Kidney (tissue), 14 donors: ENCODE results near the gene ZMYND19. TPM values are rescaled to one million over a fixed set of nuclear protein-coding genes. Genes with fewer than 3 reads are reported as not detected.
"Not testable (repeated sequence)": the region's sequence is repeated elsewhere in the genome, so short reads cannot be mapped to it uniquely, and the experiment has no call there.

Experiments used
- DNase-seq, 5 donors: peaks; one replicate each; pipeline ENCODE4 v3.0.0-alpha.2; 2013 to 2020
- FAIRE-seq: peaks from 2 replicates; lab custom pipeline; 2012; peaks lifted over from hg19 to GRCh38; lab: Jason Lieb, UNC
- H3K27ac ChIP-seq, 2 donors: one replicate each; pipeline ENCODE4 v1.7.0; 2013; ENCODE audit warnings: low read depth in 2 of 2, low read length in 2 of 2, inconsistent platforms in 1 of 2
- H3K27me3 ChIP-seq: one replicate; pipeline ENCODE4 v1.7.1; 2013; ENCODE audit warnings: low read length, inconsistent platforms; ENCODE audit not compliant: control insufficient read depth, insufficient read depth
- H3K36me3 ChIP-seq, 3 donors: one replicate each; pipeline versions ENCODE4 v1.7.0 to v1.7.1; 2013; ENCODE audit warnings: low read length in 3 of 3, control low read depth in 1 of 3, inconsistent platforms in 1 of 3; ENCODE audit not compliant: insufficient read depth in 3 of 3, control insufficient read depth in 2 of 3
- H3K4me1 ChIP-seq, 3 donors: one replicate each; pipeline versions ENCODE4 v1.7.0 to v1.7.1; 2013; ENCODE audit warnings: low read length in 3 of 3, inconsistent platforms in 1 of 3, low read depth in 1 of 3; ENCODE audit not compliant: control insufficient read depth in 2 of 3, insufficient read depth in 2 of 3
- H3K4me3 ChIP-seq, 3 donors: one replicate each; pipeline versions ENCODE4 v1.7.0 to v1.8.1; 2013; ENCODE audit warnings: low read length in 3 of 3, control low read depth in 1 of 3, inconsistent platforms in 1 of 3
- H3K9ac ChIP-seq, 3 donors: one replicate each; pipeline versions ENCODE4 v1.7.0 to v1.7.1; 2013; ENCODE audit warnings: low read length in 3 of 3, control low read depth in 1 of 3, inconsistent platforms in 1 of 3
- H3K9me3 ChIP-seq, 3 donors: one replicate each; pipeline versions ENCODE4 v1.7.0 to v1.7.1; 2013; ENCODE audit warnings: low read length in 3 of 3, control low read depth in 1 of 3, inconsistent platforms in 1 of 3; ENCODE audit not compliant: control insufficient read depth in 2 of 3, insufficient read depth in 1 of 3
- intact Hi-C: fragments of 100-400 bp; cut with DNase I; formaldehyde crosslinking; loops from one replicate; pipeline ENCODE4 v1.11.1; 2022
- polyA plus RNA-seq: library from polyadenylated mRNA; stranded (reverse); fragments of 350-450 nt; fragmentation: Illumina TruSeq; extraction: RNeasy Lipid Tissue Mini Kit (QIAGEN cat#74804); gene quantifications from one replicate; pipeline ENCODE4 v1.2.3, GENCODE V29; 2014; ENCODE audit warnings: low read depth, low replicate concordance; ENCODE audit not compliant: insufficient read depth
- total RNA-seq: library from RNA; stranded (reverse); fragmentation: NEBNext Ultra II Directional; extraction: Animal tissue kit (Norgen Biotek cat#: 25700); gene quantifications from one replicate; pipeline ENCODE4 v1.2.1, GENCODE V29; 2021
- TF ChIP-seq, protein P1 (sequence below): IDR thresholded peaks from 3 replicates; pipeline ENCODE4 v1.5.1; 2012; ENCODE audit warnings: mild to moderate bottlenecking, moderate library complexity, borderline replicate concordance; ENCODE audit not compliant: insufficient read depth; ENCODE audit errors: extremely low read depth
- donor health status: control.
- donor health status: control.
- donor health status: control.
- donor health status: control.
- donor health status: control.
- donor health status: DM: yes; HTN: yes; CAD: no.
- donor health status: Normal renal cell carcinoma (clear cell type).

ZMYND19 gene
- total and polyA plus RNA-seq, 2 donors from 2014 or later = 13.5 to 19.1 TPM

GRCh38 chr9:137552022-137552768, 38.1 kb downstream of the ZMYND19 start:
- Histone ChIP-seq H3K4me1 (peaks cover 0 to 11% (median 5%) of the 10 kb centered on the region in 3 donors), H3K36me3 (peaks cover 0 to 12% (median 4%) of the 10 kb centered on the region in 3 donors), H3K4me3 (peak overlapping the region; percentile 50 to 84 (median 68)), H3K9ac (peak overlapping the region; percentile 33 to 88 (median 37)), H3K9me3 (no peaks in the 10 kb centered on the region), H3K27ac (peak overlapping the region; percentile 57 to 66), H3K27me3 (no peaks in the 10 kb centered on the region)
- TF ChIP-seq, protein P1, sequence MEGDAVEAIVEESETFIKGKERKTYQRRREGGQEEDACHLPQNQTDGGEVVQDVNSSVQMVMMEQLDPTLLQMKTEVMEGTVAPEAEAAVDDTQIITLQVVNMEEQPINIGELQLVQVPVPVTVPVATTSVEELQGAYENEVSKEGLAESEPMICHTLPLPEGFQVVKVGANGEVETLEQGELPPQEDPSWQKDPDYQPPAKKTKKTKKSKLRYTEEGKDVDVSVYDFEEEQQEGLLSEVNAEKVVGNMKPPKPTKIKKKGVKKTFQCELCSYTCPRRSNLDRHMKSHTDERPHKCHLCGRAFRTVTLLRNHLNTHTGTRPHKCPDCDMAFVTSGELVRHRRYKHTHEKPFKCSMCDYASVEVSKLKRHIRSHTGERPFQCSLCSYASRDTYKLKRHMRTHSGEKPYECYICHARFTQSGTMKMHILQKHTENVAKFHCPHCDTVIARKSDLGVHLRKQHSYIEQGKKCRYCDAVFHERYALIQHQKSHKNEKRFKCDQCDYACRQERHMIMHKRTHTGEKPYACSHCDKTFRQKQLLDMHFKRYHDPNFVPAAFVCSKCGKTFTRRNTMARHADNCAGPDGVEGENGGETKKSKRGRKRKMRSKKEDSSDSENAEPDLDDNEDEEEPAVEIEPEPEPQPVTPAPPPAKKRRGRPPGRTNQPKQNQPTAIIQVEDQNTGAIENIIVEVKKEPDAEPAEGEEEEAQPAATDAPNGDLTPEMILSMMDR = no peak
- intact Hi-C loops = no loop called here
- DNase-seq (peak in 3 of 5 donors; percentile 24 to 82 (median 36)), FAIRE-seq (no peak)

DNA sequence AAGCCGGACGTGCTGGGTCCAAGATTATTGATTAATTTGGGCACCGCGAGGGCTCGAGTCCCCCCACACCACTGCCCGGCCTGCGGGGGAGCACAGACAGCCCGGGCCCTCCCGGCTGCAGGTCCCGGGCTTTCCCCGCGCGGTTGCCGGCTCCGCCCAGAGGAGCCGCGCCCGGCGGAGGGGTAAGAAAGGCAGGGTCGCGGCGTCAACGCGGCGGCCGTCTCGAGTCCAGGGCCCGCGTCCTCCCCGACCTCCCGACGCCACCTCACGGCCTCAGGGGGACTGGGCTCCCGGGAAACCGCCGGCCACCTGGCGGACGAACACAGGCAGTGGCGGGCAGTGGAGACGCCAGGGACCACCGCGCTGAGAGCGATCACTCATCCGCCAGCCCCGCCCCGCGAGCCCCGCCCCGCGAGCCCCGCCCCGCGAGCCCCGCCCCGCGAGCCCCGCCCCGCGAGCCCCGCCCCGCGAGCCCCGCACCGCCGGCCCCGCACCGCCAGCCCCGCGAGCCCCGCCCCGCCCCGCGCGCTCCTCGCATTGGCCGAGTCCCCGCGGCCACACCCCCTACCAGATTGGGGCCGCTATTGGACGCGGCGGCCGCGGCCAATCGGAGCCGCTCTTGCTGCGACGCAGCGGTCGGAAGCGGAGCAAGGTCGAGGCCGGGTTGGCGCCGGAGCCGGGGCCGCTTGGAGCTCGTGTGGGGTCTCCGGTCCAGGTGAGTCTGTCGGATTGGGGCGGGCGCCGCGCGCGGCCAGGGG, 38.9 kb downstream of the ZMYND19 start, which contains the start of gene MRPL41:
Gene MRPL41, plus strand, starts transcription at position 616 of the 758 bp plus-strand sequence. CDS start 203 bp downstream, outside the sequence.
- H3K9ac ChIP-seq = peak within 1 kb of the TSS; percentile 33 to 88 (median 37)
- H3K4me3 ChIP-seq = peak within 1 kb of the TSS; percentile 50 to 84 (median 68)
- FAIRE-seq (no peak), DNase-seq (peak; percentile 90 to 96 (median 93))
- H3K4me1 ChIP-seq = peaks cover 0 to 11% (median 5%) of the 10 kb centered on the region in 3 donors
- H3K27me3 ChIP-seq = no peaks in the 10 kb centered on the region
- TF ChIP-seq, protein P1 = peak; percentile 50
- H3K9me3 ChIP-seq = no peaks in the 10 kb centered on the region
- H3K27ac ChIP-seq = peak within 1 kb of the TSS; percentile 63 to 86
- H3K36me3 ChIP-seq = peaks cover 0 to 10% (median 4%) of the 10 kb centered on the region in 3 donors
- intact Hi-C loops = no loop called here

GRCh38 chr9:137550958-137551263, 39.4 kb downstream of the ZMYND19 start:
- Histone ChIP-seq H3K27ac (peak overlapping the region; percentile 63 to 86), H3K4me1 (peaks cover 0 to 11% (median 5%) of the 10 kb centered on the region in 3 donors), H3K4me3 (peak overlapping the region; percentile 31 to 61 (median 36))
- DNase-seq = peak in 2 of 5 donors; percentile 82 to 86
- FAIRE-seq, H3K27me3 ChIP-seq, intact Hi-C loops, H3K9ac ChIP-seq, H3K36me3 ChIP-seq, H3K9me3 ChIP-seq: not testable (repeated sequence)

- no peaks in the 10 kb centered on the region for H3K9me3 ChIP-seq
- intact Hi-C loops = no loop called here
- DNase-seq = peak; percentile 89 to 96 (median 92)
- H3K36me3 ChIP-seq = peaks cover 0 to 5% (median 3%) of the 10 kb centered on the region in 3 donors
- TF ChIP-seq, protein P1 = no peak
- peaks cover 0 to 11% (median 5%) of the 10 kb centered on the region in 3 donors for H3K4me1 ChIP-seq
- H3K27ac ChIP-seq = peak within 1 kb of the TSS; percentile 63 to 86
- H3K9ac ChIP-seq = peak within 1 kb of the TSS in 1 of 3 donors; percentile 6
- H3K27me3 ChIP-seq = no peaks in the 10 kb centered on the region
- H3K4me3 ChIP-seq = peak within 1 kb of the TSS; percentile 31 to 61 (median 36)
- FAIRE-seq = peak; percentile 19
These were observed 40.1 kb downstream of the ZMYND19 start, which contains the start of gene PNPLA7 for GRCh38 chr9:137550231-137550621. Gene PNPLA7, minus strand, starts transcription at chr9:137550402. Its CDS starts 205 bp downstream, at chr9:137550197.
